Measurements from ENCODE around the gene LPAR3.
"Not testable (repeated sequence)": the region's sequence is repeated elsewhere in the genome, so short reads cannot be mapped to it uniquely, and the experiment has no call there.

The LPAR3 gene, protein sequence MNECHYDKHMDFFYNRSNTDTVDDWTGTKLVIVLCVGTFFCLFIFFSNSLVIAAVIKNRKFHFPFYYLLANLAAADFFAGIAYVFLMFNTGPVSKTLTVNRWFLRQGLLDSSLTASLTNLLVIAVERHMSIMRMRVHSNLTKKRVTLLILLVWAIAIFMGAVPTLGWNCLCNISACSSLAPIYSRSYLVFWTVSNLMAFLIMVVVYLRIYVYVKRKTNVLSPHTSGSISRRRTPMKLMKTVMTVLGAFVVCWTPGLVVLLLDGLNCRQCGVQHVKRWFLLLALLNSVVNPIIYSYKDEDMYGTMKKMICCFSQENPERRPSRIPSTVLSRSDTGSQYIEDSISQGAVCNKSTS

DNA sequence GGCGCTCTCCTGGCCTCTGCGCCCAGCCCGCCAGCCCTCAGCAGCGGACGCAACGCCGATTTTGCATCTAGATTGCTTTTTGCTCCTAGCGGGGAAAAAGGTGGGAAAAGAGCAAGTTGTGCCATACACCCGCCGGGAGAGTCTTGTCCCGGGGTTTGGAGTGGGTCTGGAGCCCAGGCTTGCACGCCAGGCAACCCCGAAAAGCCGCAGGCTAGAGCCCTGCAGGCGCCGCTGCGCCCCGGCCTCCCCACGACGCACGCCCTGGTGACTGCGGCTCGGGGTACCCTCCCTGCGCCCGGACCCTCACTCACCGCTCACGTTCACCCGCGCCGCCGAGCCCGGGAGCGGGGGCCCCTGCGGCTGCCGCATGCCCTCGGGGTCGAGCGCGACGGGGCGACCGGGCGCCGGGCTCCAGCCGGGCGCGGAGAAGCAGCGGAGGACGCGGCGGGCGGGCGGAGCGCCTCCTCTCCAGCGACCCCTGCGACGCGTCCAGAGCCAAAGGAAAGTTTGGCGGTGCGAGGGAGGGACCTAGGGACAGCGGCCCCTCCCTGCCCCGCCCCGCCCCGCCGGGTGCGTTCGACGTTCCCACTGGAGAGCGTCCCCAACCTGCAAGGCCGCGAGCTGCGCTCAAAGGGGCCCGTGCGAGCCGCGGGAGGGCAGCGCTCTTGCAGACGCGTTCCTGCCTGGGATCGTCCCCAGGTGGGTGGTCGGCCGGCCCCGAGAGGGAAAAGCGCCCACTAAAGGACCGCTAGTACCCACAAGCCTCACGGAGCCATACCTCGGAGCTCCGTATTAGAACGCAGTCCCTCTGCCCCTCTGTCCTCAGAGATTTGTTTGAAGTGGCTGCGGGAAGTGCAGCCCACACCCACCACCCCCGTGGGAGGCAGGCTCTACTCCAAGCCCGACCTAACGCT, at the start of gene LPAR3:
Gene LPAR3 (minus strand): TSS at position 502 of the 914 bp plus-strand sequence. CDS start 27,086 bp downstream, outside the sequence.
- DNase-seq = peak; percentile 42

GRCh38 chr1:84941843-84942242, 48.8 kb upstream of the LPAR3 start:
- DNase-seq = no peak

DNA sequence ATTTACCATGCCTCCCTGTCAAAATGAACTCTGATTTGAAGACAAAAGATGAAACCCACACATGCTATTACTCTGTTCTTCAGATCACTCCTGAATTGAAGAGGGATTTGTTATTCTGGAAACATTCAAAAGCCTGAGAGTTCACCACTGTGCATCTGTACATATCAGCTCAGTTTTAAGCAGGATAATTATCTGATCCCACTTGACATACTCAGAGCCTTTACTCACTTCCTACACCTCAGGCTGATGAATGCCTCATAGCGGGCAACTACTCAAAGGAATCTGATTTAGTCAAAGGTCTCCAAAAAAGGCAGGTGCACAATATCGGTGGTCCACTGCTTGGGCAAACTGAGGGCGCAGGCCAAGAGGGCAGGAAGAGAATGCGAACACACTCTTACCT, 47.5 kb upstream of the LPAR3 start:
- DNase-seq = no peak

- no peak for DNase-seq
These were observed 46.8 kb upstream of the LPAR3 start for GRCh38 chr1:84939761-84940160.

DNA sequence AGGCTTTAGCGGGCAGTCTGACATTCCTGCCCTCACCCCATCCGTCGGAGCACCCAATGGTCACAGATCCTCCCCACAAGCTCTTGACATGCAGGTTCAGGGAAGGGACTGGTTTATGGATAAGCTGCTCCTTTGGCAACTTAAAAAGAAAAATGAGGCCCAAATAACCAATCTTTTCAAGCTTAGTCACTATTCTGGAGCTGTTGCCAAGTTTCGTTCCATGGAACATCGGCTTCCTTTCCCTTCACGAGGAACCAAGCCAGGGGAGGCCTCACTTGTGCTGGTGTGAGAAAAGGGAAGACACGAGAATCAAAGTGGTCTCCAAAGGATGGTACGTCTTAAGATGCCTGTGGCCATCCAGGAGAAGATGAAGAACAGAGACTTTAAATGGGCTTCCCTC, 46.1 kb upstream of the LPAR3 start:
- no peak for DNase-seq

- no peak for DNase-seq
These were observed 43.3 kb upstream of the LPAR3 start for GRCh38 chr1:84936116-84936810.

DNA sequence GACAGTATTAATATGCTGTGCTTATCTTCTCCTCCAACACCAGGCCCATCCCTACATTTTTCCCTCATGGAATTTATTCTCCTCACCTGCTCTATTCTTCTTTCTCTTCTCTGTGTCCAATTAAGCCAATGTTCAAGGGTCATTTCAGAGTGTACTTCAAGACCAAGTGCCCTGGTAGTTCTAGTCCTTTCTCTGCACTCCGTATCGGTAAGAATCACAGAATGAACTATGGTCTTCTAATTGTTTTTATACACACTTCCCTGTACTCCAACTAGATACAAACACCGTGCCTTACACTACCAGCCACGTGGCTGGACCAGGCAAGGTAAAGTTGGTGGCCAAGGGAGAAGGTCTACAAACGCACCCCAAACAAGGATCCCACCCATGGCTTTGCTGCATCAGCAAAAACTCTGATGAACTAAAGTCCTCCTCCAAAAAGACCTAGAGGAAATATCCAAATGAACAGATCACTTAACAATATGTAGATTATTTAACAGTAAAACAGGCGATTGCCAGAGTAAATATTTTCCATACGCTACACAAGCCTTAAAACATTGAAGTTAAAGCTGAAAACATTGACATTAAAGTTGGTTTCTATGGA, 40.1 kb upstream of the LPAR3 start:
- no peak for DNase-seq

- no peak for DNase-seq
These were observed 37.8 kb upstream of the LPAR3 start for GRCh38 chr1:84930831-84931230.

- no peak for DNase-seq
These were observed 37.3 kb upstream of the LPAR3 start for GRCh38 chr1:84930329-84930728.

DNA sequence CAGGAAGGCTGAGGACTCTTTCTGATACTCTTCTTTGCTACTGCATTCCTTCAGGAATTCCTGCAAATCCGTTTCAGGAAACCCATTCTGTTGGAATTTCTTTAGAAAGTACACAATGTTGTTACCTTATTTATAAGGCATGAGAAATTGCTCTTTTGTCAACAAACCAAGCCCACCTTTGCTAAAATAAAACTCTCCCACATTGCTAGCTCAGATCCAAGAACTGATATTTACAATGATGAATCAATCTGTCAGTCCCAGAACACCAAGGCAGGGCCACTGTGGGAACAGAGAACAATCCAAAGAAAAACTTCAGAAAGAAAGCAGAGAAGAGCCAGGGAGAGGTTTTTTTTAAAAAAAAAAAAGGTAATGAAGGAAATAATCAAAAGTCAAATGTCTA, 36.6 kb upstream of the LPAR3 start:
- no peak for DNase-seq

DNA sequence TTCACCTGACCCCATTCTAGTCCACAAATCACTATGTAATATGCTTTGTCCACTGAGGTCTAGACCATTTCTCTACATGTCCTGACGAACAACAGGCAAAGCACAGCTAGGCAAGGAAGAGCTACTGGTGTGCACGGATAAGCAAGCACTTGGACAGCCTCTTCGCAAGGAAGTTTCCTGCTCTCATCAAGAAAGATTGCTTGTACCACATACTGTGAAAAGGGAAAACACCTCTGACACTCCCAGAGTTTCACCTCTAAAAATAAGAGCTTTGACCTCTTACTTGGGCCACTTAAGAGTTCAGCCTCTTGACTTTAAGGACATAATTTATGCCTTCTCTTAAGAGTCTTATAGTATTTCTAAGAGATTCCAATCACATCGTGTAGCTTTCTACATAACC, 36.0 kb upstream of the LPAR3 start:
- DNase-seq = no peak

DNA sequence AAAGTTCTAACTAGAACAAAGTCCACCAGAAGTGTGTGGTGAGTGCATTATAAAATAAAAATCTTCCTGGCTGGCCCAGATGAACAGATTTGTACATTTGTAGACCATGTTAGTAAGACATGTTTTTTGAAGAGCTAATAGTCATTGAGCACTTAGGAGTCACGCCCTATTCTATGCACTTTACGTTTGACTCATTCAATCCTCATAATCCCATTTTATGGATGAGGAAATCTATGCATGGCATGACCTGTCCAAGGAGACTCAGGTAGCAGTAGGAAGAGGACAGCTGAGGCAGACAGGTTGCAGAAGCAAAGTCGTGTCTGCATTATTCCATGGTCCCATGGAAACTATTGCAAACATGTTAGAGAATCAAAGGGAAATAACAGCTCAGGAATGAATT, 30.3 kb upstream of the LPAR3 start:
- no peak for DNase-seq

- DNase-seq = no peak
These were observed 27.2 kb upstream of the LPAR3 start for GRCh38 chr1:84920159-84920558.

DNA sequence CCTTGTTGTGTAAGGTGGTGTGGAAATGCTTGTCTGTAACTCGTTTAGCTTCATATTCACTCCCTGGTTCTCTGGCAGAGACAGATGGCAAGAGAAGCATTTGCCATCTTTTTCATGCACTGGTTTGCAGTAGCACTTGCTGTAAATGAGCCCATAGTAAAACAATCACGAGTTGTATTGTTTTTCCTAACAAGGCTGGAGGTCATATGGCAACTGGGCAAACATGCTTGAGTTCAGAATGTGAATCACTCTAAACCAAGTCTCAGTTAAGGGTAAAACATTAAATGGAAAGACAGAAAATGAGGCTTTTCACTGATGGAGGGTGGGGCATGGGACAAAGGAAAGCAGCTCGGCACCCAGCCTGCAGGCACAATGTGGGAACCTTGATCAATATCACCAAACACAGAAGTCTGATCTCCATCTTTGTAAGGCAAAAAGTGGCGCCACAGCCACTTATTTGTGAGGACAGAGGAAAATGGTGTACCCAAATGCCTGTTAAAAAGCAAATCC, 26.5 kb upstream of the LPAR3 start:
- no peak for DNase-seq

GRCh38 chr1:84918726-84919336, 25.8 kb upstream of the LPAR3 start:
- no peak for DNase-seq

GRCh38 chr1:84916897-84917296, 23.9 kb upstream of the LPAR3 start:
- DNase-seq = no peak

GRCh38 chr1:84913555-84913892, 20.5 kb upstream of the LPAR3 start:
- DNase-seq = no peak

GRCh38 chr1:84912726-84913554, 19.9 kb upstream of the LPAR3 start:
- DNase-seq = no peak

- not testable (repeated sequence) for DNase-seq
These were observed 15.9 kb upstream of the LPAR3 start for GRCh38 chr1:84908746-84909464.

DNA sequence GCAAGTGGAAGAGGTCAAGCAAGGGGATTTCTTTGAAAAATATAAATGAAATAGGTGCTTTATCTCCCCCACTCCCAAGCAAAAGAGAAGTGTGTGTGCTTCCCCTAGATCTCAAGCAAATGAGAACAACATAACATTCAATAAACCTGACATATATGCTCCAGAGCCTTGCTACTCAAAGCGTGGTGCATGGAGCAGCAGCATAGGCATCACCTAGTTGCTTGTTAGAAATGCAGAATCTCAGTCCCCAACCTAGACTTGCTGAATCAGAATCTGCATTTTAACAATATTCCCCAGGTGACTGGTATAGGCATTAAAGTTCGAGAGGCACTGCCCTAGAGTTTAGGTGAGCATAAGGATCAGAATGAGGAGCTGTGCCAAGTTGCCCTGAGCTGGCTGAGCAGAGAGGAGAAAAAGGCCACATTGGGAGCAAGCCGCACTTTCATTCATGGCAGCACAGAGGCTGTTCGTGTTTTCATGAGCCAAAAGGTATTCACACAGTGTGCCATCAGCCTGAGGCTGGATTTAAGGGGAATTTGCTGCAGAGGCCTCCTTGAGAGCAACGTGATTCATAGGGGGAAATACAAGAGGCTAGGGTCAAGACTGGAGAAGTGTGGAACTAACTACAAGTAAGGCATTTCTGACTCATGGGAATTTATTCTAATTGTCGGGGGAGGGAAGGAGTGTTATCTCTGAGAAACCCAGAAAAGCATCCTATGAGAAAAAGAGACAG, 14.3 kb upstream of the LPAR3 start:
- DNase-seq = no peak

All from activated CD4-positive, alpha-beta T cell treated with anti-CD3 and anti-CD28 coated beads for 48 hours (primary cell).